ENCODE measurements around the gene TMEM114.
"Not testable (repeated sequence)": the region's sequence is repeated elsewhere in the genome, so short reads cannot be mapped to it uniquely, and the experiment has no call there.

The TMEM114 gene

GRCh38 chr16:8565498-8565897, 24.8 kb downstream of the TMEM114 start:
- Histone ChIP-seq H3K9ac (ENCODE audit: low read length) (no peak overlapping the region), H2BK15ac (replicated peaks; ENCODE audit: low read depth) (no peak overlapping the region), H3K4me3 (ENCODE audit: low read length) (no peak overlapping the region), H3K4me1 (ENCODE audit: control insufficient read depth, low read depth, low read length) (no peaks in the 10 kb centered on the region), H3K4ac (ENCODE audit: low read depth, low read length) (no peak overlapping the region), H3K36me3 (ENCODE audit: control insufficient read depth, insufficient read depth, low read length) (no peaks in the 10 kb centered on the region), H3K27ac (ENCODE audit: low read depth, low read length) (no peak overlapping the region), H3K56ac (ENCODE audit: low read length) (no peak overlapping the region), H3K4me2 (ENCODE audit: low read length) (no peak overlapping the region), H3K79me2 (ENCODE audit: control insufficient read depth, insufficient read depth, low read length) (no peaks in the 10 kb centered on the region), H3K23ac (ENCODE audit: low read length) (no peak overlapping the region), H4K8ac (ENCODE audit: low read depth, low read length) (no peak overlapping the region), H3K27me3 (ENCODE audit: insufficient read depth, low read length, poor library complexity) (no peaks in the 10 kb centered on the region), H2BK5ac (ENCODE audit: low read length) (no peak overlapping the region), H2AK5ac (ENCODE audit: low read length) (no peak overlapping the region), H4K5ac (ENCODE audit: low read length) (no peak overlapping the region), H3K79me1 (ENCODE audit: low read length) (no peaks in the 10 kb centered on the region), H3K18ac (ENCODE audit: low read length) (no peak overlapping the region), H2BK120ac (ENCODE audit: low read depth, low read length) (no peak overlapping the region)
- DNase-seq = peak; percentile 69
- WGBS (ENCODE audit: extremely low coverage, insufficient coverage, low lambda C conversion rate) = no CpG with 5 or more reads among the region's 10 CpGs

GRCh38 chr16:8564934-8565345, 25.4 kb downstream of the TMEM114 start:
- H2BK5ac ChIP-seq (ENCODE audit: low read length) = no peak overlapping the region
- H3K4ac ChIP-seq (ENCODE audit: low read depth, low read length) = no peak overlapping the region
- H3K27me3 ChIP-seq (ENCODE audit: insufficient read depth, low read length, poor library complexity) = no peaks in the 10 kb centered on the region
- H3K36me3 ChIP-seq (ENCODE audit: control insufficient read depth, insufficient read depth, low read length) = no peaks in the 10 kb centered on the region
- H4K8ac ChIP-seq (ENCODE audit: low read depth, low read length) = no peak overlapping the region
- WGBS (ENCODE audit: extremely low coverage, insufficient coverage, low lambda C conversion rate) = no CpG with 5 or more reads among the region's 1 CpG
- H2AK5ac ChIP-seq (ENCODE audit: low read length) = no peak overlapping the region
- no peak overlapping the region for H4K5ac ChIP-seq (ENCODE audit: low read length)
- H3K4me1 ChIP-seq (ENCODE audit: control insufficient read depth, low read depth, low read length) = no peaks in the 10 kb centered on the region
- DNase-seq = no peak
- H3K18ac ChIP-seq (ENCODE audit: low read length) = no peak overlapping the region
- H3K23ac ChIP-seq (ENCODE audit: low read length) = no peak overlapping the region
- H2BK15ac ChIP-seq (replicated peaks; ENCODE audit: low read depth) = no peak overlapping the region
- no peak overlapping the region for H3K4me2 ChIP-seq (ENCODE audit: low read length)
- no peaks in the 10 kb centered on the region for H3K79me1 ChIP-seq (ENCODE audit: low read length)
- no peak overlapping the region for H3K9ac ChIP-seq (ENCODE audit: low read length)
- no peak overlapping the region for H3K56ac ChIP-seq (ENCODE audit: low read length)
- H2BK120ac ChIP-seq (ENCODE audit: low read depth, low read length) = no peak overlapping the region
- H3K27ac ChIP-seq (ENCODE audit: low read depth, low read length) = no peak overlapping the region
- H3K4me3 ChIP-seq (ENCODE audit: low read length) = no peak overlapping the region
- no peaks in the 10 kb centered on the region for H3K79me2 ChIP-seq (ENCODE audit: control insufficient read depth, insufficient read depth, low read length)

- not testable (repeated sequence) for H3K79me1 ChIP-seq (ENCODE audit: low read length); H4K8ac ChIP-seq (ENCODE audit: low read depth, low read length); H3K4me1 ChIP-seq (ENCODE audit: control insufficient read depth, low read depth, low read length); H3K23ac ChIP-seq (ENCODE audit: low read length); H3K79me2 ChIP-seq (ENCODE audit: control insufficient read depth, insufficient read depth, low read length); H3K4ac ChIP-seq (ENCODE audit: low read depth, low read length); H2BK5ac ChIP-seq (ENCODE audit: low read length); H3K4me3 ChIP-seq (ENCODE audit: low read length); H2BK120ac ChIP-seq (ENCODE audit: low read depth, low read length); H3K27ac ChIP-seq (ENCODE audit: low read depth, low read length); H3K4me2 ChIP-seq (ENCODE audit: low read length); H3K27me3 ChIP-seq (ENCODE audit: insufficient read depth, low read length, poor library complexity); H3K36me3 ChIP-seq (ENCODE audit: control insufficient read depth, insufficient read depth, low read length); H2AK5ac ChIP-seq (ENCODE audit: low read length); H3K9ac ChIP-seq (ENCODE audit: low read length); H3K18ac ChIP-seq (ENCODE audit: low read length); H3K56ac ChIP-seq (ENCODE audit: low read length); DNase-seq; H2BK15ac ChIP-seq (replicated peaks; ENCODE audit: low read depth); H4K5ac ChIP-seq (ENCODE audit: low read length)
- 96% methylated on average over 3 of the region's 3 CpGs for WGBS (ENCODE audit: extremely low coverage, insufficient coverage, low lambda C conversion rate)
These were observed 26.3 kb downstream of the TMEM114 start for GRCh38 chr16:8563944-8564540.

- no peak overlapping the region for H3K56ac ChIP-seq (ENCODE audit: low read length)
These were observed 28.8 kb downstream of the TMEM114 start for GRCh38 chr16:8561496-8561895.

GRCh38 chr16:8555400-8555799, 34.9 kb downstream of the TMEM114 start:
- no peak overlapping the region for H2BK5ac ChIP-seq (ENCODE audit: low read length)
- H3K4me2 ChIP-seq (ENCODE audit: low read length) = no peak overlapping the region
- WGBS (ENCODE audit: extremely low coverage, insufficient coverage, low lambda C conversion rate) = no CpG with 5 or more reads among the region's 9 CpGs
- no peak for DNase-seq
- H3K18ac ChIP-seq (ENCODE audit: low read length) = no peak overlapping the region
- H3K79me1 ChIP-seq (ENCODE audit: low read length) = no peaks in the 10 kb centered on the region
- H3K4me1 ChIP-seq (ENCODE audit: control insufficient read depth, low read depth, low read length) = no peaks in the 10 kb centered on the region
- no peak overlapping the region for H2AK5ac ChIP-seq (ENCODE audit: low read length)
- H2BK120ac ChIP-seq (ENCODE audit: low read depth, low read length) = no peak overlapping the region
- H3K23ac ChIP-seq (ENCODE audit: low read length) = no peak overlapping the region
- H4K5ac ChIP-seq (ENCODE audit: low read length) = no peak overlapping the region
- no peak overlapping the region for H2BK15ac ChIP-seq (replicated peaks; ENCODE audit: low read depth)
- H3K27me3 ChIP-seq (ENCODE audit: insufficient read depth, low read length, poor library complexity) = no peaks in the 10 kb centered on the region
- no peak overlapping the region for H3K56ac ChIP-seq (ENCODE audit: low read length)
- no peak overlapping the region for H3K4me3 ChIP-seq (ENCODE audit: low read length)
- no peaks in the 10 kb centered on the region for H3K36me3 ChIP-seq (ENCODE audit: control insufficient read depth, insufficient read depth, low read length)
- H4K8ac ChIP-seq (ENCODE audit: low read depth, low read length) = no peak overlapping the region
- no peak overlapping the region for H3K9ac ChIP-seq (ENCODE audit: low read length)
- no peak overlapping the region for H3K4ac ChIP-seq (ENCODE audit: low read depth, low read length)
- H3K27ac ChIP-seq (ENCODE audit: low read depth, low read length) = no peak overlapping the region
- no peaks in the 10 kb centered on the region for H3K79me2 ChIP-seq (ENCODE audit: control insufficient read depth, insufficient read depth, low read length)

More at GRCh38 chr16:8561496-8561895, 28.8 kb downstream of the TMEM114 start:
- Histone ChIP-seq H3K79me2 (ENCODE audit: control insufficient read depth, insufficient read depth, low read length) (no peaks in the 10 kb centered on the region), H3K18ac (ENCODE audit: low read length) (no peak overlapping the region), H2BK15ac (replicated peaks; ENCODE audit: low read depth) (no peak overlapping the region), H3K9ac (ENCODE audit: low read length) (no peak overlapping the region), H3K4ac (ENCODE audit: low read depth, low read length) (no peak overlapping the region), H3K4me1 (ENCODE audit: control insufficient read depth, low read depth, low read length) (no peaks in the 10 kb centered on the region), H2BK5ac (ENCODE audit: low read length) (no peak overlapping the region), H3K27ac (ENCODE audit: low read depth, low read length) (no peak overlapping the region), H4K8ac (ENCODE audit: low read depth, low read length) (no peak overlapping the region), H3K27me3 (ENCODE audit: insufficient read depth, low read length, poor library complexity) (no peaks in the 10 kb centered on the region), H3K4me2 (ENCODE audit: low read length) (no peak overlapping the region), H3K23ac (ENCODE audit: low read length) (no peak overlapping the region), H4K5ac (ENCODE audit: low read length) (no peak overlapping the region), H2AK5ac (ENCODE audit: low read length) (no peak overlapping the region), H3K36me3 (ENCODE audit: control insufficient read depth, insufficient read depth, low read length) (no peaks in the 10 kb centered on the region), H2BK120ac (ENCODE audit: low read depth, low read length) (no peak overlapping the region), H3K4me3 (ENCODE audit: low read length) (no peak overlapping the region), H3K79me1 (ENCODE audit: low read length) (no peaks in the 10 kb centered on the region)
- no peak for DNase-seq
- no CpG with 5 or more reads among the region's 2 CpGs for WGBS (ENCODE audit: extremely low coverage, insufficient coverage, low lambda C conversion rate)

DNA sequence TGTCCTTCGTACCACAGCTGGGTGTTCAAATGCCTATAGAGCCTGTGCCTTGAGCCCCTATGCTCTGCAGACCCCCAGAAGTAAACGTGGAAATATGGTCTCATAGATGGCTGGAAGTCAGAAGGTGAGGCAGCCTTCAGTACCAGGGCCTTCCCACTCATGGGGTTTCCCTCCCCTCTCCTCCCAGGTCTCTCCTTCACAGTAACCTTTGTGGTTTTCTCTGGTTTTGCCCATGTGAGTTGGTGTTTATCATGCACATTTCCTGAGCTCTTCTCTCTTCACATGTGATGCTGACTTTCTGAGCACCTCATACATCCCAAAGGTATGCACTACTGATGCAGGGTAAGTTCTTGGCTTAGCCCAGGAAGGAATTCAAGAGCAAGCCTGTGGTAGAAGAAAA, 35.4 kb downstream of the TMEM114 start:
- Histone ChIP-seq H3K27me3 (ENCODE audit: insufficient read depth, low read length, poor library complexity) (no peaks in the 10 kb centered on the region), H3K4ac (ENCODE audit: low read depth, low read length) (no peak overlapping the region), H3K56ac (ENCODE audit: low read length) (no peak overlapping the region), H2AK5ac (ENCODE audit: low read length) (no peak overlapping the region), H3K4me1 (ENCODE audit: control insufficient read depth, low read depth, low read length) (no peaks in the 10 kb centered on the region), H3K79me1 (ENCODE audit: low read length) (no peaks in the 10 kb centered on the region), H3K36me3 (ENCODE audit: control insufficient read depth, insufficient read depth, low read length) (no peaks in the 10 kb centered on the region), H3K4me2 (ENCODE audit: low read length) (no peak overlapping the region), H3K23ac (ENCODE audit: low read length) (no peak overlapping the region), H3K18ac (ENCODE audit: low read length) (no peak overlapping the region), H2BK5ac (ENCODE audit: low read length) (no peak overlapping the region), H3K27ac (ENCODE audit: low read depth, low read length) (no peak overlapping the region), H4K8ac (ENCODE audit: low read depth, low read length) (no peak overlapping the region), H3K9ac (ENCODE audit: low read length) (no peak overlapping the region), H3K4me3 (ENCODE audit: low read length) (no peak overlapping the region), H4K5ac (ENCODE audit: low read length) (no peak overlapping the region), H2BK15ac (replicated peaks; ENCODE audit: low read depth) (no peak overlapping the region), H3K79me2 (ENCODE audit: control insufficient read depth, insufficient read depth, low read length) (no peaks in the 10 kb centered on the region), H2BK120ac (ENCODE audit: low read depth, low read length) (no peak overlapping the region)
- no peak for DNase-seq
- no CpG with 5 or more reads among the region's 2 CpGs for WGBS (ENCODE audit: extremely low coverage, insufficient coverage, low lambda C conversion rate)
